ENCODE results near the gene GIPC1.

The GIPC1 gene

GRCh38 chr19:14503285-14503684 lies 7.4 kb upstream of the GIPC1 start:
- DNase-seq (ENCODE audit: low read depth): no peak
- no peak for TF ChIP-seq CTCF (conservative IDR thresholded peaks at IDR 0.05; ENCODE audit: low read depth, low read length)
- H3K4me3 ChIP-seq (ENCODE audit: low read depth, low read length): no peak overlapping the region

- no peak for TF ChIP-seq CTCF (conservative IDR thresholded peaks at IDR 0.05; ENCODE audit: low read depth, low read length)
- DNase-seq (ENCODE audit: low read depth): peak; percentile 53
- no peak overlapping the region for H3K4me3 ChIP-seq (ENCODE audit: low read depth, low read length)
Observed at GRCh38 chr19:14502334-14503092, 6.6 kb upstream of the GIPC1 start.

DNA sequence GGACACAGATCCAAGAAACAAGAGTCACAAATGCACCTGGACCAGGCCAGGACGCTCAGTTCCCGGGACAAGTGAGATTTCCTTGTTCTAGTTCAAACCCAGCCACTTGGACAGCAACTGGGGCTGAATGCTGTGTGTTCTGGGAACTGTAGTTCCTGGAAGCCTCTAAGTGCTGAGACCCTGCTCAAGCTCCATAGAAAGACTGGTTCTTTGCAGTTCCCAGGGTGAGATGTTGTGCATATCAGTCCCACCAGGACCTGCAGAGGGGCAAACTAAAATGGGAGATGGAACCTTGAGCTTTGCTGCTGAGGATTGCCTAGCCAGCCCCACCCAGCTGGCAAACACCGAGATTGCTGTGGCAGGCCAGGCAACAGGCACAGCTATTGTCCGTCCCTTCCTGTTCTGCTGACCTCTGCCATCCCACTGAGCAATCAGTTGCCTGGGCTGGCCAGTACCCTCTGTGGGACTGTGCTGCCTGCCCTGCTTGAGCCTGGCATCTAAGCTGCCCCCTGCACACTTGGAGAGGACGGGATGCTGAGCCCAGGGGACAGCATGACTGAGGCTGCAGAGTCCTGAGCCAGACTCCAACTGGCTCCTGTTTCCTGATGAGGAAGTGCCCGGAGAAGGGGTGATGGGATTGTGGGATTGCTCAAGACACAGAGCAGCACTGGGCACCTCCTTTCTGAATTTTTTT lies 1.4 kb upstream of the GIPC1 start:
- no peak for TF ChIP-seq CTCF (conservative IDR thresholded peaks at IDR 0.05; ENCODE audit: low read depth, low read length)
- H3K4me3 ChIP-seq (ENCODE audit: low read depth, low read length): no peak overlapping the region
- no peak for DNase-seq (ENCODE audit: low read depth)

DNA sequence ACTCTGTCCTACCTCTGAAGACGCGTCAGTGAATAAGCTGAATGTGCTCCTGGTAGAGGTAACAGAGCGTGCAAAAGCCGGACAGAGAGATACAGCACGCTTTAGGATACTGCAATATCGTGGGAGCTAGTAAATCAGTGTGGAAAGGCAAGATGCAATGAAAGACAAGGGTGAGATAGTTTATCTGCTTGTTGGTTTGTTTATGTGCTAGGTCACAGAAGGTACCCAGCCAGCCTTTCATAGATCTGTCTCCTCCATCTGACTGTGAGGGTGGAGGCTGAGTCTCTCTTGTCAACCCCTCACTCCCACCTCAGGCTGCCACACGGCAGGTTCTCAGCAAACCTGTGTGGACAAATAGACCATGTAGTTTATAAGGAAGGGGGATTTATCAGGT lies 904 bp upstream of the GIPC1 start:
- H3K4me3 ChIP-seq (ENCODE audit: low read depth, low read length): no peak overlapping the region
- no peak for DNase-seq (ENCODE audit: low read depth)
- TF ChIP-seq CTCF (conservative IDR thresholded peaks at IDR 0.05; ENCODE audit: low read depth, low read length): no peak

DNA sequence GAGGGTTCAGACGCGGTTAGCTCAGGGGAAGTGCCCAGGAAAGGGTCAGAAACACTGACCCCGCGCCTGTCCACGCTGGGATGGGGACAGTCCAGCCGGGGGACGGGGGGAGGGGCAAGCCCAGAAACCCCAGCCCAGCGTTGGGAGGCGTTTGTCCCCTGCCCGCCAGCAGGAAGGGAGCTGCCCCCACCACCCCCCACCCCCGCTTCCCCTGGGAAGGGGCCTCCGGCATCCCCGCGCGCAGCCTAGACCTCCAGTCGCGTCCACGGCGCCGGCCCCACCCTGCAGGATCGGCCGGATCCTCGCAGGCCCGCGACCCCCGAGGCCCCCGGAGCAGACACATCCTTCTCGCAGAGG lies 277 bp downstream of the GIPC1 start:
- peak overlapping the region; percentile 83 for H3K4me3 ChIP-seq (ENCODE audit: low read depth, low read length)
- TF ChIP-seq CTCF (conservative IDR thresholded peaks at IDR 0.05; ENCODE audit: low read depth, low read length): no peak
- DNase-seq (ENCODE audit: low read depth): no peak

- H3K4me3 ChIP-seq (ENCODE audit: low read depth, low read length): peak overlapping the region; percentile 83
- no peak for DNase-seq (ENCODE audit: low read depth)
- no peak for TF ChIP-seq CTCF (conservative IDR thresholded peaks at IDR 0.05; ENCODE audit: low read depth, low read length)
Observed at GRCh38 chr19:14494910-14495671, 836 bp downstream of the GIPC1 start.

Measured in choroid plexus epithelial cell (primary cell).